HL-60 (cell line): Measurements from ENCODE around the gene NPPA.

Experiments
- DNase-seq, 2 experiments: peaks; one replicate each; pipeline ENCODE4 v3.0.0-alpha.2; 2010 to 2020; ENCODE audit warnings: low read depth in 1 of 2, low spot score in 1 of 2
- H3K27ac ChIP-seq: fragments of 250-450 bp; sonication (Bioruptor Pico); replicated peaks from 2 replicates; pipeline ENCODE4 v1.5.1; 2020; ENCODE audit warnings: mild to moderate bottlenecking, moderate library complexity
- H3K27me3 ChIP-seq: fragments of 250-450 bp; sonication (Bioruptor Pico); 2 replicates; pipeline ENCODE4 v1.5.1; 2021; ENCODE audit warnings: mild to moderate bottlenecking, moderate library complexity; ENCODE audit not compliant: insufficient read depth, poor library complexity, severe bottlenecking
- H3K4me3 ChIP-seq: replicated peaks from 2 replicates; pipeline ENCODE4 v1.5.1; 2011; ENCODE audit warnings: mild to moderate bottlenecking, control low read depth, low read length; ENCODE audit not compliant: insufficient read depth
- GABPA ChIP-seq: IDR thresholded peaks from 2 replicates; pipeline ENCODE4 v1.6.1; 2012; ENCODE audit warnings: low read depth
- POLR2AphosphoS5 ChIP-seq: IDR thresholded peaks from 2 replicates; pipeline ENCODE4 v1.6.1; 2012; ENCODE audit warnings: low read depth
- SPI1 ChIP-seq: IDR thresholded peaks from 2 replicates; pipeline ENCODE4 v1.6.1; 2012; ENCODE audit warnings: low read depth, mild to moderate bottlenecking, borderline replicate concordance
- TF ChIP-seq, protein P1 (sequence below): IDR thresholded peaks from one replicate; pipeline ENCODE4 v1.5.1; 2011; ENCODE audit warnings: low read length, control low read depth, inconsistent platforms; ENCODE audit not compliant: insufficient read depth
- TF ChIP-seq, protein P2 (sequence below): IDR thresholded peaks from 2 replicates; pipeline ENCODE4 v1.6.1; 2012; ENCODE audit warnings: low read depth; ENCODE audit not compliant: insufficient replicate concordance

Gene NPPA

DNA sequence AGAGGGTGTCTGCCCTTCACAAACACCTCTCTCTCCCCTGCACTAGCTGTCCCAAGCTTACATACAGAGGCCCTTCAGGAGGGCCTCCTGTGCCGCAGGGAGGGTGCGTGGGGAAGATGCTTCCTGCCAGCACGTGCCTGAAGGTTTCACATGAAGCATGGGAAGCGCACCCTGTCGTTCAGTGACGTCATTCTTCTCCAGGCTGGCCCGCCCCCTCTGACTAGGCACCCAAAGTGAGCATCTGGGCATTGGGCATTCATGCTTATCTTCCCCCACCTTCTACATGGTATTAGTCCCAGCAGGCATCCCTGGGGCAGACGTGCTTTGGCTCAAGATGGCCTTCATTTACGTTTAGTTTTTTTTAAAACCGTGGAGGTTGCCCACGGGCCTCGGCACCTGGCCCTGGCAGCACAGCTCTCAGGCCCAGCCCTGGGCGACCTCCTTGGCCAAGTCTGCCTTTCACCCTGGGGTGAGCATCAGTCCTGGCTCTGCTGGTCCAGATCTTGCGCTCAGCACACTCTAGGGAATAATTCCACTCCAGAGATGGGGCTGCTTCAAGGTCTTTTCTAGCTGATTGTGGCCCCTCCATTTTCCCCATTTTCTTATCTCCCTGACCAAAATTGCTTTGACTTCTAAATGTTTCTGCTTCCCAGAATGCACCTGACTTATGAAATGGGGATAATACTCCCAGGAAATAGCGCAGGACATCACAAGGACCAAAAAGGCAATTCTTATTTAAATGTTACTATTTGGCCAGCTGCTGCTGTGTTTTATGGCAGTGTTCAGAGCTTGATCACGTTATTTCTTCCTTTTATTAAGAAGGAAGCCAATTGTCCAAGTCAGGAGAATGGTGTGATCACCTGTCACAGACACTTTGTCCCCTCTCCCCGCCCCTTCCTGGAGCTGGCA is 6.1 kb downstream of the NPPA start:
- DNase-seq, result peak; percentile 47 to 67

DNA sequence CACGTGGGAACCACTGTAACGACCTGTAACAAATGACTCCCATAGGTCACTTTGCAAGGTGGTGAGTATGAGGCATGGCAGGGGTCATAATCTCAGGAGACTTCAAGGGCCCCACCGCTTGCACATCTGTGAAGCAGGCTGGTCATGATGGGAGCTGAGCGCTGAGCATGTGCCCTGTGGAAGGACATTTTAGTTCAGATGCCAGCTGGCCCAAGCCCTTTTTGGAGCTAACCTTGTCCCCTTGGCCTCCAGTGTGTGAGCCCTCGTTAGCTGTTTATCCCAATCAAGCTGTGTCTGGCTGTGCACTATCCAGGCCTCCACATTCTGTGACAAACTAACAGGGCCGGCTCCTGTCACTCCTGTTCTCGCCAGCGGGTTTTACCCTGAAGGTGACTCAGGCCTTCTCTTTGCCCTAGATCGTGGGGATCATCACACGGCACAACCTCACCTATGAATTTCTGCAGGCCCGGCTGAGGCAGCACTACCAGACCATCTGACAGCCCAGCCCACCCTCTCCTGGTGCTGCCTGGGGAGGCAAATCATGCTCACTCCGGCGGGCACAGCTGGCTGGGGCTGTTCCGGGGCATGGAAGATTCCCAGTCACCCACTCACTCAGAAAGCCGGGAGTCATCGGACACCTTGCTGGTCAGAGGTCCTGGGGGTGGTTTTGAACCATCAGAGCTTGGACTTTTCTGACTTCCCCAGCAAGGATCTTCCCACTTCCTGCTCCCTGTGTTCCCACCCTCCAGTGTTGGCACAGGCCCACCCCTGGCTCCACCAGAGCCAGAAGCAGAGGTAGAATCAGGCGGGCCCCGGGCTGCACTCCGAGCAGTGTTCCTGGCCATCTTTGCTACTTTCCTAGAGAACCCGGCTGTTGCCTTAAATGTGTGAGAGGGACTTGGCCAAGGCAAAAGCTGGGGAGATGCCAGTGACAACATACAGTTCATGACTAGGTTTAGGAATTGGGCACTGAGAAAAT is 7.6 kb downstream of the NPPA start:
- Histone ChIP-seq H3K4me3 (no peak overlapping the region), H3K27me3 (no peaks in the 10 kb centered on the region), H3K27ac (no peak overlapping the region)
- DNase-seq, result no peak
- TF ChIP-seq GABPA (no peak), POLR2AphosphoS5 (no peak), SPI1 (no peak)
- TF ChIP-seq, protein P1, sequence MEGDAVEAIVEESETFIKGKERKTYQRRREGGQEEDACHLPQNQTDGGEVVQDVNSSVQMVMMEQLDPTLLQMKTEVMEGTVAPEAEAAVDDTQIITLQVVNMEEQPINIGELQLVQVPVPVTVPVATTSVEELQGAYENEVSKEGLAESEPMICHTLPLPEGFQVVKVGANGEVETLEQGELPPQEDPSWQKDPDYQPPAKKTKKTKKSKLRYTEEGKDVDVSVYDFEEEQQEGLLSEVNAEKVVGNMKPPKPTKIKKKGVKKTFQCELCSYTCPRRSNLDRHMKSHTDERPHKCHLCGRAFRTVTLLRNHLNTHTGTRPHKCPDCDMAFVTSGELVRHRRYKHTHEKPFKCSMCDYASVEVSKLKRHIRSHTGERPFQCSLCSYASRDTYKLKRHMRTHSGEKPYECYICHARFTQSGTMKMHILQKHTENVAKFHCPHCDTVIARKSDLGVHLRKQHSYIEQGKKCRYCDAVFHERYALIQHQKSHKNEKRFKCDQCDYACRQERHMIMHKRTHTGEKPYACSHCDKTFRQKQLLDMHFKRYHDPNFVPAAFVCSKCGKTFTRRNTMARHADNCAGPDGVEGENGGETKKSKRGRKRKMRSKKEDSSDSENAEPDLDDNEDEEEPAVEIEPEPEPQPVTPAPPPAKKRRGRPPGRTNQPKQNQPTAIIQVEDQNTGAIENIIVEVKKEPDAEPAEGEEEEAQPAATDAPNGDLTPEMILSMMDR, result no peak
- TF ChIP-seq, protein P2, sequence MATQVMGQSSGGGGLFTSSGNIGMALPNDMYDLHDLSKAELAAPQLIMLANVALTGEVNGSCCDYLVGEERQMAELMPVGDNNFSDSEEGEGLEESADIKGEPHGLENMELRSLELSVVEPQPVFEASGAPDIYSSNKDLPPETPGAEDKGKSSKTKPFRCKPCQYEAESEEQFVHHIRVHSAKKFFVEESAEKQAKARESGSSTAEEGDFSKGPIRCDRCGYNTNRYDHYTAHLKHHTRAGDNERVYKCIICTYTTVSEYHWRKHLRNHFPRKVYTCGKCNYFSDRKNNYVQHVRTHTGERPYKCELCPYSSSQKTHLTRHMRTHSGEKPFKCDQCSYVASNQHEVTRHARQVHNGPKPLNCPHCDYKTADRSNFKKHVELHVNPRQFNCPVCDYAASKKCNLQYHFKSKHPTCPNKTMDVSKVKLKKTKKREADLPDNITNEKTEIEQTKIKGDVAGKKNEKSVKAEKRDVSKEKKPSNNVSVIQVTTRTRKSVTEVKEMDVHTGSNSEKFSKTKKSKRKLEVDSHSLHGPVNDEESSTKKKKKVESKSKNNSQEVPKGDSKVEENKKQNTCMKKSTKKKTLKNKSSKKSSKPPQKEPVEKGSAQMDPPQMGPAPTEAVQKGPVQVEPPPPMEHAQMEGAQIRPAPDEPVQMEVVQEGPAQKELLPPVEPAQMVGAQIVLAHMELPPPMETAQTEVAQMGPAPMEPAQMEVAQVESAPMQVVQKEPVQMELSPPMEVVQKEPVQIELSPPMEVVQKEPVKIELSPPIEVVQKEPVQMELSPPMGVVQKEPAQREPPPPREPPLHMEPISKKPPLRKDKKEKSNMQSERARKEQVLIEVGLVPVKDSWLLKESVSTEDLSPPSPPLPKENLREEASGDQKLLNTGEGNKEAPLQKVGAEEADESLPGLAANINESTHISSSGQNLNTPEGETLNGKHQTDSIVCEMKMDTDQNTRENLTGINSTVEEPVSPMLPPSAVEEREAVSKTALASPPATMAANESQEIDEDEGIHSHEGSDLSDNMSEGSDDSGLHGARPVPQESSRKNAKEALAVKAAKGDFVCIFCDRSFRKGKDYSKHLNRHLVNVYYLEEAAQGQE, result no peak

More for the DNA sequence above, 6.1 kb downstream of the NPPA start:
- Histone ChIP-seq H3K27ac (peak overlapping the region; percentile 87), H3K4me3 (no peak overlapping the region), H3K27me3 (no peaks in the 10 kb centered on the region)
- no peak for TF ChIP-seq POLR2AphosphoS5
- TF ChIP-seq, protein P1, result no peak
- TF ChIP-seq GABPA, result no peak
- TF ChIP-seq SPI1, result no peak
- TF ChIP-seq, protein P2, result no peak

DNA sequence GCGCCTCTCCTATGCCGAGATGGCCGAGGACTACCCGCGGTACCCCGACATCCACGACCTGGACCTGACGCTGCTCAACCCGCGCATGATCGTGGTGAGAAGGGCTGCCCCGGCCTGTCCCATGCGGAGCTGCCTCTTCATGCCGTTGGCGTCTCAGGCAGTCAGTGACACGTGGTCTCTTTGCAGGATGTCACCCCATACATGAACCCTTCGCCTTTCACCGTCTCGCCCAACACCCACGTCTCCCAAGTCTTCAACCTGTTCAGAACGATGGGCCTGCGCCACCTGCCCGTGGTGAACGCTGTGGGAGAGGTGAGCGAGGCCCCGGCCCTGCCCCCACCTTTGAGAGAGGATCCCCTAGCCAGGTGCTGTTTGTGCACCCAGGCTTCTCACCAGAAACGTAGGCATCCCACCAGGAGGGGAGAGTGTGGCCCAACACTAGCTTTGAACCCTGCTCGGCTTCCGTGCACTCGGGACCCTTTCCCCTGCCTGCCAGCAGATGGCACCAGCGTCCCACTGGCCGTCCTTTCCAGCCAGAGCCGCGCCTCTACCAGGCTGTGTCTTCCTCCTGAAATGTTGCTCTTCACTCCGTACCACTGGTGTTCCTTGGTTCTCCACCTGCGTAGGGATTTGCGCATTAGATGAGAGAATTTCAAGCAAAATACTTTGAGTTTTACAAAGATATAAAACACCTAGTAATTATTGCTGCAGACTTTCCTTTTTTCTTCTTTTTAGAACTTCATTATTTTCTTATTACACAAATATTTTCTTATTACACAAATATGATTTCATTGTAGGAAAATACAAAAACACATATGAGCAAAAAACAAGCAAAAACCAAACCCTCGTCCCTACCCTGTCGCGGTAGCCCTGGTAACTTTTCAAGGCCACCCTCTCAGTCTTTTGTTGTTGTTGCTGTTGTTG is 9.0 kb downstream of the NPPA start:
- Histone ChIP-seq H3K27me3 (no peaks in the 10 kb centered on the region), H3K27ac (no peak overlapping the region), H3K4me3 (no peak overlapping the region)
- peak; percentile 47 to 74 for DNase-seq
- TF ChIP-seq SPI1 (no peak), GABPA (no peak), POLR2AphosphoS5 (no peak)
- TF ChIP-seq, protein P1, result peak; percentile 99
- TF ChIP-seq, protein P2, result no peak
